HG03135 (cell line): ENCODE results near the gene ACTA2.
A peak's percentile ranks its signal among the peaks of the same experiment; 100 is the strongest.

Experiments used
- ATAC-seq: cut with Tn5 transposase; IDR thresholded peaks from one replicate; pipeline ENCODE4 v1.9.1; 2021; ENCODE audit warnings: mild to moderate bottlenecking, moderate library complexity; ENCODE audit not compliant: unreplicated experiment

The ACTA2 gene

GRCh38 chr10:88922041-88922440, 30.5 kb downstream of the ACTA2 start:
- no peak for ATAC-seq

GRCh38 chr10:88920986-88921593, 31.5 kb downstream of the ACTA2 start:
- ATAC-seq = no peak

- ATAC-seq = no peak
Measured at GRCh38 chr10:88920198-88920597, 32.4 kb downstream of the ACTA2 start.

GRCh38 chr10:88919041-88919440, 33.5 kb downstream of the ACTA2 start:
- no peak for ATAC-seq

GRCh38 chr10:88918191-88918905, 34.2 kb downstream of the ACTA2 start:
- no peak for ATAC-seq

GRCh38 chr10:88916986-88917385, 35.6 kb downstream of the ACTA2 start:
- ATAC-seq = no peak

- ATAC-seq = no peak
Measured at GRCh38 chr10:88916231-88916630, 36.3 kb downstream of the ACTA2 start.

GRCh38 chr10:88915781-88916180, 36.8 kb downstream of the ACTA2 start:
- no peak for ATAC-seq

- ATAC-seq = no peak
Measured at GRCh38 chr10:88913788-88914187, 38.8 kb downstream of the ACTA2 start.

- no peak for ATAC-seq
Measured at GRCh38 chr10:88913127-88913526, 39.4 kb downstream of the ACTA2 start.

- ATAC-seq = no peak
Measured at GRCh38 chr10:88911851-88912250, 40.7 kb downstream of the ACTA2 start.

GRCh38 chr10:88911116-88911515, 41.5 kb downstream of the ACTA2 start:
- ATAC-seq = no peak

GRCh38 chr10:88908194-88908593, 44.4 kb downstream of the ACTA2 start:
- ATAC-seq = no peak

- ATAC-seq = no peak
Measured at GRCh38 chr10:88906921-88907320, 45.7 kb downstream of the ACTA2 start.

- ATAC-seq = no peak
Measured at GRCh38 chr10:88903715-88904114, 48.9 kb downstream of the ACTA2 start.

- peak; percentile 42 for ATAC-seq
Measured at GRCh38 chr10:88901984-88902789, 50.4 kb downstream of the ACTA2 start.

- ATAC-seq = peak; percentile 77
Measured at GRCh38 chr10:88901206-88901983, 51.2 kb downstream of the ACTA2 start.

- no peak for ATAC-seq
Measured at GRCh38 chr10:88899886-88900285, 52.7 kb downstream of the ACTA2 start.

GRCh38 chr10:88898727-88899126, 53.8 kb downstream of the ACTA2 start:
- no peak for ATAC-seq

GRCh38 chr10:88896994-88897853, 55.3 kb downstream of the ACTA2 start:
- ATAC-seq = no peak
